ES-I3 (cell line): ENCODE measurements around the gene FRMD4A.

ENCODE experiments used
- H3K36me3 ChIP-seq: 2 replicates; pipeline ENCODE4 v1.6.1; 2013; ENCODE audit warnings: mild to moderate bottlenecking, low read length, control low read depth, moderate library complexity; ENCODE audit not compliant: insufficient read depth
- H3K4me1 ChIP-seq: 2 replicates; pipeline ENCODE4 v1.6.1; 2013; ENCODE audit warnings: mild to moderate bottlenecking, control low read depth, low read length; ENCODE audit not compliant: insufficient read depth
- H3K9ac ChIP-seq: 2 replicates; pipeline ENCODE4 v1.6.1; 2013; ENCODE audit warnings: low read depth, mild to moderate bottlenecking, low read length, moderate library complexity
- H3K9me3 ChIP-seq: 2 replicates; pipeline ENCODE4 v1.6.1; 2013; ENCODE audit warnings: mild to moderate bottlenecking, low read length, moderate library complexity; ENCODE audit not compliant: control insufficient read depth, insufficient read depth

The FRMD4A gene

DNA sequence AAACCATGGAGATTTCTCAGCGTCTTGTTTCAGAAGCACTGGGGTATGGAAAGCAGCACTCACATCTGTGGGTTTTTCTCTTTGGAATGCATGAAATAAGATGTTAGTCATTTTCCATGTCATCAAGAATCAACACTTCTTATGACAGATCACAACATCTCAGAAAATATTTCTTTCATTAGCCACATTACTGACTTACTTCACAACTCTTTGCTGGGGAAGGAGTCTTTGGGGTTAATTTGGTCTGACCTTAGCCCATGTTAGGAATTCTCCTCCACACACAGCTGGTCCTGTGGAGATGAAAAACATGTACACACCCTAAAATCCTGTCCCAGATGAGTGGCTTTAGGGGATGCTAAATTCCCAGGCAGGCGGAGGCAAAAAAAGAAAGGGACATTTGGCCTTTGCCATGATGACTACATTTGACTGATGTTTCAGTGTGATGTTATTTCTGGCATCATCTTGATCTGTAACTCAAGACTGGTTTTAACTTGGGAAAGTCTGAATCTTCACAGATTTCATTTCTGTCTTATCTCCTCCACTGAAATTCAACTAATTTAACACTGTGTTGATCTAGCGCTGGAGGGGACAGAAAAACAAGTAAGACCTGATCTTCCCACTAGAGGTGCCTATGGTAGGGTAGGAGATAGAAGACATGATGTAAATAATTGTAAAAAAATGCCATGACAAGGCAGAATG lies 380.7 kb downstream of the FRMD4A start:
- Histone ChIP-seq H3K4me1 (peaks cover 9% of the 10 kb centered on the region), H3K36me3 (no peaks in the 10 kb centered on the region), H3K9me3 (peaks cover 6% of the 10 kb centered on the region), H3K9ac (no peak overlapping the region)

DNA sequence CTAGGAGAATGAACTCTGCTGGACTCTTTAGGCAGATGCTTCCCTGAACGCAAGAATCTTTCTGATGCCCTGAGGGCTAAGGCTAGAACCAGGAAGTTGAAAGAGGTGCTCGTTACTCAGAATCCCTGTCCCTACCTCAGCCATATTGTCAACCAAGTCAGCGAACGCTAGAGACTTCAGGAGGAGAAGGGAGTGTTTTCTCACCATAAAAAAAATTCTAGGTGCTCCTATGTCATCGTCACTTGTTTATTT lies 384.6 kb downstream of the FRMD4A start:
- Histone ChIP-seq H3K9ac (no peak overlapping the region), H3K36me3 (no peaks in the 10 kb centered on the region)

DNA sequence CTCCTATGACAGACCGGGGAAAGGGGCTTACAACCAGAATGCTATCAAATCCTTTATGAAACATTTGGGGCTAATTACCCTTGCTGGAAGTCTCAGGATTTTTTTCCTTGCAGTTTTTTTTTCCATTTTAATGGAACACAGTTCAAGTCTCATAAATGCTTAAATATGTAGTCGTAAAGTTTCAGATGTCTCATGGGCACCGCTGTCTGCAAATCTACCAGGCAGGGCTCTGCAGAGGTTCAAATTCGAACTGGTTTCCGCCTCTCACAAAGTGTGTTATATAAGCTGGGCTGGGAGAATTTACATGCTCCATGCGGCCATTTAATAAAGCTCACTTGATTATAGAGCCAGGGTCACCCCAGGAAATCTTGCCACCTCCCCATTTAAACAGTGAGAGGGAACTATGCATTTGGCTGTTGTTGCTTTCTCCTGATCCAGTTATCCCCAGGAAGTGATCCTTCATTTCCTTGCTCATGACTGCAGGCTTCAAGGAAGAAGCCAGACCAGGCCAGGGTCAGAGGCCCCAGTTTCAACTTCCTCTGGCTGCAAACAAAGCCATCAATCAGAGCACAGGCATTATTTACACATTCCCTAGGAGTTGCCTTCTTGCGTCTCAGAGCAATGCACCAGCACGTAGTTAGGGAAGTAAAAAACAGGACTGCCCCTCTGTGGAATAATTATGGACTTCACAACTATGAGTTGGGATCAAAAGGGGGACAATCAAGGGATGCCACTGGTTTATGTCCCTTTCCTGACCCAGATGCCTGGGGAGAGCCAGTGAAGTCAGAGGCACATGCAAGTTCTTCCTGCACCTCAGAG lies 385.1 kb downstream of the FRMD4A start:
- H3K4me1 ChIP-seq: peaks cover 14% of the 10 kb centered on the region
- H3K9ac ChIP-seq: no peak overlapping the region
- no peaks in the 10 kb centered on the region for H3K9me3 ChIP-seq
- no peaks in the 10 kb centered on the region for H3K36me3 ChIP-seq

More for the DNA sequence above, 384.6 kb downstream of the FRMD4A start:
- Histone ChIP-seq H3K4me1 (peaks cover 14% of the 10 kb centered on the region), H3K9me3 (no peaks in the 10 kb centered on the region)

DNA sequence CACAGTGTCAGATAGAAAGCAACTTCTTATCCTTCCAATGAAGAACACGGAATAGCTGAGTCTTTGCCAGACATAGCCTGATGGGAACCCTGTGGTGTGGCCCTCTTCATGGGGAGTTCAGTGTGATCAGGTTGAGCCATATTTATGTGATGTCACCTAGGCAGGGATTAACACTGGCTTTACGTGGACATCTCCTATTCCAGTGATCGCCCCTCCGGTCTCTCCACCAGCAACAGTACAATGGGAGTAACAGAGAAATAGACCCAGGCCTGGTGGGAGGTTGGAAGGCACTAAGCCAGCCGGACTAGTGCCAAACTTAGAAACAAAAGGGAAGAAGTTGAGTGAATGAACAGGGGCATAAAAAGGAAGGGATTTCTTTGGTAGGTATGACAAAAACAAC lies 385.9 kb downstream of the FRMD4A start:
- H3K9ac ChIP-seq: no peak overlapping the region
- peaks cover 14% of the 10 kb centered on the region for H3K4me1 ChIP-seq
- H3K9me3 ChIP-seq: no peaks in the 10 kb centered on the region
- H3K36me3 ChIP-seq: no peaks in the 10 kb centered on the region

DNA sequence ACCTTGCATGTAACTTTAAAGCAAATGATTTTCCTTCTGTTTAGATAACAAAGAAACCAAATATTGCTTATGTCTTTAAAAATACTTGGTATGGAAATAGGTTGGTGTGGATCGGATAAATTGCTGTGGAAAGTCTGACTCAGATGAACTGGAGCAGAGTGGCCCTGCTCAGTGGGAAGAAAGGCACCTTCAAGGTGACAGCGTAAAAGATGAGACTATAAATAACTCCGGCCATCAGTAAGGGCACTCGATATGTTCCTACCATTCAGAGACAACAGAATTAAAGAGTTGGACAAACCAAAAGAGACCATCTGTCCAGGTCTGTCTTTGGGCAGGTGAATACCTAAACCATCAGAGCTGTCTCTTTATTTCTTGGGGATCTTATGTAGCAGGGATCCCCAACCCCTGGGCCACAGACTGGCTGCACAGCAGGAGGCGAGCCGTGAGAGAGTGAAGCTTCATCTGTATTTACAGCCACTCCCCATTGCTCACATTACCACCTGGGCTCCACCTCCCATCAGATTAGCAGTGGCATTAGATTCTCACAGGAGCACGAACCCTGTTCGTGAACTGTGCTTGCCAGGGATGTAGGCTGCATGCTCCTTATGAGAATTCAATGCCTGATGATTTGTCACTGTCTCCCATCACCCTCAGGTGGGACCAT lies 386.9 kb downstream of the FRMD4A start:
- Histone ChIP-seq H3K4me1 (peaks cover 14% of the 10 kb centered on the region), H3K36me3 (no peaks in the 10 kb centered on the region), H3K9ac (no peak overlapping the region), H3K9me3 (no peaks in the 10 kb centered on the region)

DNA sequence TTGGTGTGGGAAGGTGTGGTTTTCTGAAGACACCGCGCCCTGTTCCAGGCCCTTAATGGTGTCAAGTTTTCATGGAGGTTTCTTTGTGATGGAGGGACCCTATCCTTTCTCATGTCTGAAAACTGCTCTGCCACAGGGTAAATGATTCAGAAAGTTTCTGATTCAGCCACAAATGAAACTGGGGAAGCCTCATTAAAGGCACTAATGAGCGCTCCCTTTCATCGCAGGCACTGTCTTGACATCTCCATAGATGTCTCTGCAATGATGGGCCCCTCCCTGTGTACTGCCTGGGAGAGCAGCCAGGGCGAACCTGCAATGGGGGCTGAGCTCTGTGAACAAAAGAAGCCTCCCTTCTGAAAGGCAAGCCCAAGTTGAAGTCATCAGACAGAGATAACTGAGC lies 388.7 kb downstream of the FRMD4A start:
- no peaks in the 10 kb centered on the region for H3K9me3 ChIP-seq
- H3K9ac ChIP-seq: no peak overlapping the region
- peaks cover 14% of the 10 kb centered on the region for H3K4me1 ChIP-seq
- H3K36me3 ChIP-seq: no peaks in the 10 kb centered on the region

DNA sequence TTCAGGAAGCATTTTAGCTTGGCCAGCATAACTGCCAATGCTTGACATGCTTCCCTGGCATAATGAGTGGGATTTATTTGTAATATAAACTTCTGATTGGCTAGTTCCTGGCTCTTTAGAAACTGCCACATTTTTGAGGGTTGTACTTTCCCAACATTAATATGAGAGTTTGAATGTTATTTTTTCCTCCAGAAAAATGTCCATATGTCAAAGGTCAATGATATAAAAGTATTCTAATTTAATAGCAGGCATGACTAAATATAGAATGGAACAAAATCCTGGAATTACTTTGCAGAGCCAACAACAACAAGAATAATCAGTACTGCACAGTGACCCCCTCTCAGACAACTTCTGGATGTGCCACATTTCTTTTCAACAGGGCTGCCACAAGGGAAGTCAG lies 391.3 kb downstream of the FRMD4A start:
- Histone ChIP-seq H3K36me3 (no peaks in the 10 kb centered on the region), H3K9me3 (peaks cover 4% of the 10 kb centered on the region; the same call in 1 of the 2 replicates), H3K4me1 (peaks cover 5% of the 10 kb centered on the region; the same call in 1 of the 2 replicates), H3K9ac (no peak overlapping the region)

DNA sequence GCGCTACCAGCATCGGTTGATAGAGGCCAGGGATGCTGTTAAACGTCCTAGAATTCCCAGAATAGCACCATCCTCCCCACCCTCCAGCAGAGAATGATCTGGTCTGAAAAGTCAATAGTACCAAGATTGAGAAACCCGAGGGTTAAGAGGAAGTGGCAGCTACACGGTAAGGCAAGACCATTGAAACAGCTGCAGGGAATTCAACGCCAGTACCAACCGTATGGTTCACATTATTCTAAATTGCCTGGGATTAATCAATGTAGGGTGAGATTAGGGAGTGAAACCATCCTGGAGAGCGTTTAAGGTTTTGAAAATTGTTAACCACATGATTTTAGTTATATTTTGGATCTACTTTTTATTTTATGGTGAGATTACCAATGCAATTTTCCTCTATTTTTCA lies 391.8 kb downstream of the FRMD4A start:
- no peak overlapping the region for H3K9ac ChIP-seq
- H3K4me1 ChIP-seq: peaks cover 2% of the 10 kb centered on the region; the same call in 1 of the 2 replicates
- H3K9me3 ChIP-seq: peaks cover 4% of the 10 kb centered on the region; the same call in 1 of the 2 replicates
- no peaks in the 10 kb centered on the region for H3K36me3 ChIP-seq

DNA sequence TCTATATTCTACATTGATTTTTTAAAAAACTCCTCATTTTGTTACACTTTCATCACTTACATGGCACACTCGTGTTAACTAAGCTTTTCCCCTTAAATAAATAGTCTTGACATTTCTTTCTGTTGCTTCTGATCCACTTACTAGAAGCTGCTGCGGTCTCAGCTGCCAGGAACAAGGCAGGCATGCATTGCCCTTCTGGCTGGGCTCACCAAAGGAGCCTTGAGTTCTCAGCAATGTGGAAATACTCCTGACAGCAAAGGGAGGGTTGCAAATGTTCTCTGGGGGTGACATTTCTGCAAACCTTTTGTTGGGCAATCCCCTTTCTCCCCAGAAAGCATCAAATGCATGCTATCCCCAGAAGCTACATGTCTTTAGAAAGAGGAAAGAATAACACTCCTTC lies 393.9 kb downstream of the FRMD4A start:
- Histone ChIP-seq H3K36me3 (no peaks in the 10 kb centered on the region), H3K4me1 (no peaks in the 10 kb centered on the region), H3K9me3 (peaks cover 4% of the 10 kb centered on the region; the same call in 1 of the 2 replicates), H3K9ac (no peak overlapping the region)

DNA sequence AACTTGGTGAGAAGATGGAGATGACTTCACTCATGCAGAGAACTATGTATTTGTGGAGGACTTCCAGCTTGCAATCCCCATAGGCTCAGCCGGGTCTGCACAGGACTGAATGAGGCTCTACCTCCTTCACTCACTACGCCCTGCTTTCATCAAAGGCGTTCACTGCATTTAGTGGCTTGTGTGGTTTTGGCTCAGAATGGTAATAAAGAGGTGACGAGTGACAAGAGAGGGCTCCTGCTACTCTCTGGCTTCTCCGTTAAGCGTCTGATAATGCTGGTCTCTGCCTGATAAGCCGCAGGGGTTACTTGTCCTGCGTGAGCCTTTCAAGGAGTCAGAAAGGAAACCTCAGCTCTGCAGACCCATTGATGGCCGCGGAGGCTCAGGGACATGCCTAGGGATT lies 400.6 kb downstream of the FRMD4A start:
- H3K36me3 ChIP-seq: no peaks in the 10 kb centered on the region
- no peaks in the 10 kb centered on the region for H3K9me3 ChIP-seq

DNA sequence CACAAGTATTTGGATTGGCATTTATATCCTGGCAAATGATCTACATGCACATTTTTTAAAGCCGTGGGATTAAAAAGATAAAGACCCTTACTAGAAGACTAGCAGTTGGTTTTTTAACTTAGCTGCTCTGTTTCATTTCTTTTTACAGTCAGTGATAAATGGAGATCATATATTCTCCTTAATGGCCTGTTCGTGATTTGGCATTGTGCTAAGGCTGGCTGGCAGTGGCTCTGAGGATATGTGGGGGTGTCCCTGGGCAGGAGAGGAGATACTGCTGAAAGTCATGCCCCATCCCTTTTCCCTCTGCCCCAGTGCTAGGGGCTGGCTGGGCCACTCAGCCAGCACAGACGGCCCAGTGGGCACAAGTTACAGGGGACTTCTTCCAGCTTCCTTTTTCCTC lies 402.3 kb downstream of the FRMD4A start:
- H3K36me3 ChIP-seq: no peaks in the 10 kb centered on the region
- no peaks in the 10 kb centered on the region for H3K4me1 ChIP-seq
- no peak overlapping the region for H3K9ac ChIP-seq
- no peaks in the 10 kb centered on the region for H3K9me3 ChIP-seq

More for the DNA sequence above, 400.6 kb downstream of the FRMD4A start:
- Histone ChIP-seq H3K9ac (no peak overlapping the region), H3K4me1 (no peaks in the 10 kb centered on the region)

DNA sequence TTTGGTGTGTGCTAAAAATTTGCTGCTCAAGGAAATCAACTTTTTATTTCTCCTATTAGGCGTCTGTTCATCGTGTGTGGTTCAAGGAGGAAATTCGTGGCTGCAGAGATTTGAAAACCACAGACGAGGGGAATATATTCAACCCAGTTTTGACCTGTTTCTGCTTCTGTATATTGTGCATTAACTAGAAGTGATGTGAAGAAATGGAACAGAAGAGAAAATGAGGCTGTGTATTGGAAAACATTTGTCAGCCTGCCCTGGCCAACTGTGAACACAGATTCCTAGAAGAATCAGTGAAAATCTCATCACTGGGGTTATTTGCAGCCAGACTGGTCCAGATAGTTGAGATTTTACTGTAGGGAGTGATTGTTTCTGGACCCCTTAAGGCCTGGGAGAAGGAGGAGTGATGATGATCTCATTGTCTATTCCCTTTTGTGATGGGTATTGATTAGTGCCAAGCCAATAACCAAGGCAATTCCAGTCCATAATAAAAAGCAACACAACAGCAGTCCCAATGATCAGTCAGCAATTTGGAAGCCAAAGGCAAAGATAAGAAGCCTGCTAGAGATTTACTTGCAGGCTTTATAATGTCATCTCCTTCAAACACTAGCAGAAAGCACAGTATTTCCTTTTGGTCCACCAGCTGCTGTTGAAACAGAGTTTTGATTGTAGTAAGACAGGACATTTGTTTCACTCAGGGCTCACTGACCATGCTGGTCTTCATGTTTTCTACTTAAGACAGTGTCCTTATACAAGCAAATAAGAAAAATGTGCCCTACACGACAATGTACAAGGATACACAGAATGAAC lies 404.5 kb downstream of the FRMD4A start:
- Histone ChIP-seq H3K9ac (no peak overlapping the region), H3K4me1 (no peaks in the 10 kb centered on the region)

DNA sequence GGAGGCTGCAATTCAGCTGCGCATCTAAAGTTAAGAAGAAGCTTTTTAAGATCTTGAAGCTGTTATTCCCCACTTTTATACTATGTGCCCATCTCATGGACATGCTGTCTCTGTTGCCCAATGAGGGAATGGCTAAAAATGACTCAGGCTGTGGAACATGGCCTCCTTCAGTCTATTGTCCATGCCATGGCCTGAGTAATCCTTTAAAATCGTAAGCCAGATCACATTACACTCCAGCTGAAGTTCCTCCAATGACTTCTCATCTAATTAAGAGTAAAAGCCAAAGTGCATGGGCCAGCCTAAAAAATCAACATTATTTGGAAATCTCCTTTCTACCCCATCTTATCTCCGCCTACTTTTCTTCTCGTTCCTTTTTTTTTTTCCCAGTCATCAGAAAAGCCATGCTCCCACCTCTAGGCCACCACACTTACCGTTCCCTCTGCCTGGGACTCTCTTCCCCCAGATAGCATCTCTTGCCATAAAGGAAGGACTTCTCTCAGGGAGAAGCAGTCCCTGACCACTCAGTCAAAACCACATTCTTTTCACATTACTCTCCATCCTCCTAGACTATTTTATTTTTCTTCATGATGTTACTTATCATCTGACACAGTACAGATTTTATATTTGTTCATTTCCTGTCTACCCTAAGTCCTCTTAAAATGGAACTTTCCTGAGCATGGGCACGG lies 406.5 kb downstream of the FRMD4A start:
- peaks cover 6% of the 10 kb centered on the region; the same call in 1 of the 2 replicates for H3K4me1 ChIP-seq
- no peaks in the 10 kb centered on the region for H3K9me3 ChIP-seq
- no peak overlapping the region for H3K9ac ChIP-seq
- no peaks in the 10 kb centered on the region for H3K36me3 ChIP-seq

More for the DNA sequence above, 404.5 kb downstream of the FRMD4A start:
- H3K36me3 ChIP-seq: no peaks in the 10 kb centered on the region
- H3K9me3 ChIP-seq: no peaks in the 10 kb centered on the region

DNA sequence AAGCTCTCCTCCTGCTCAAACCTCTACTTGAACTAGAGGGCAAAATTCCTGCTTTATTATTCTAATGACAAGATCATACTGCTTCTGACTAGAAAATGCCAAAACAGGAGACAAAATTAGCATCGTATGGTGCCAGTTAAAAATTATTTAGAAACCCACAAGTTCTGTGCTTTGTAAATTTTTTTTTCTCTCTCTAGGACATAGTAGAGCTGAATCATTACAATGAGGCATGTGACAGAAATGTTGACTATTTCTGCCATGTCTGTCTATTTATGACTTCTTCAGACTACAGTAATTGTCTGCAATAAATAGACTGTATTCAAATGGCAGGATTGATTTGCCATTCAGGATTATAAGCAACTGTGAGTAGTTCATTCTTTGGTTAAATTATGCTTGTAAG lies 408.1 kb downstream of the FRMD4A start:
- Histone ChIP-seq H3K9ac (no peak overlapping the region), H3K9me3 (no peaks in the 10 kb centered on the region), H3K36me3 (no peaks in the 10 kb centered on the region), H3K4me1 (peaks cover 6% of the 10 kb centered on the region; the same call in 1 of the 2 replicates)
